A673 (cell line): ENCODE results near the gene PKP3. TPM values are rescaled to one million over a fixed set of nuclear protein-coding genes. Genes with fewer than 3 reads are reported as not detected.

Source experiments
- BruUV-seq: library from RNA; stranded (reverse); fragments of 400-500 nt; replicated peaks from 2 replicates; lab custom pipeline; 2021; lab: Mats Ljungman, UMichigan
- CTCF ChIA-PET: fragments of 300-600 bp; sonication (Branson Sonifier 250); formaldehyde crosslinking; loops from one replicate; lab custom pipeline; 2022; ENCODE audit warnings: antibody characterized with exemption; lab: Charles Lee
- POLR2A ChIA-PET: fragments of 300-600 bp; sonication (Branson Sonifier 250); formaldehyde crosslinking; loops from one replicate; lab custom pipeline; 2022; ENCODE audit warnings: antibody characterized with exemption; ENCODE audit not compliant: low non-redundant PET; lab: Charles Lee
- DNase-seq: peaks from one replicate; pipeline ENCODE4 v3.0.0-alpha.2; 2015; ENCODE audit warnings: low spot score
- H3K27ac ChIP-seq: fragments of 200-600 bp; sonication (generic); 2 replicates; pipeline ENCODE4 v1.5.1; 2016; ENCODE audit warnings: mixed run types, low read depth, mild to moderate bottlenecking, mixed read lengths, antibody characterized with exemption, low read length; ENCODE audit not compliant: poor library complexity, severe bottlenecking
- H3K27me3 ChIP-seq: fragments of 200-600 bp; sonication (generic); replicated peaks from 2 replicates; pipeline ENCODE4 v1.6.1; 2017; ENCODE audit warnings: mixed run types, low read depth, mild to moderate bottlenecking, mixed read lengths, antibody characterized with exemption, low read length; ENCODE audit not compliant: insufficient read depth, poor library complexity
- H3K36me3 ChIP-seq: fragments of 200-600 bp; sonication (generic); 2 replicates; pipeline ENCODE4 v1.6.1; 2016; ENCODE audit warnings: mixed run types, mild to moderate bottlenecking, mixed read lengths, antibody characterized with exemption, low read length; ENCODE audit not compliant: insufficient read depth, poor library complexity, severe bottlenecking
- H3K4me1 ChIP-seq: fragments of 200-600 bp; sonication (generic); 2 replicates; pipeline ENCODE4 v1.6.1; 2017; ENCODE audit warnings: mixed run types, mild to moderate bottlenecking, mixed read lengths, antibody characterized with exemption, low read length; ENCODE audit not compliant: insufficient read depth, poor library complexity, severe bottlenecking
- H3K4me3 ChIP-seq: fragments of 200-600 bp; sonication (generic); 2 replicates; pipeline ENCODE4 v1.5.1; 2016; ENCODE audit warnings: low read depth, mixed run types, mild to moderate bottlenecking, mixed read lengths, low read length; ENCODE audit not compliant: poor library complexity, severe bottlenecking
- H3K9me3 ChIP-seq: fragments of 200-600 bp; sonication (generic); 2 replicates; pipeline ENCODE4 v1.6.1; 2016; ENCODE audit warnings: mixed run types, low read depth, mild to moderate bottlenecking, mixed read lengths, antibody characterized with exemption, low read length; ENCODE audit not compliant: poor library complexity, severe bottlenecking
- EZH2 ChIP-seq: fragments of 200-600 bp; sonication (generic); IDR thresholded peaks from 2 replicates; pipeline ENCODE4 v1.6.1; 2017; ENCODE audit warnings: borderline replicate concordance, low read depth, mild to moderate bottlenecking, mixed read lengths, antibody characterized with exemption, low read length; ENCODE audit not compliant: poor library complexity, severe bottlenecking
- intact Hi-C: fragments of 100-400 bp; cut with micrococcal nuclease; formaldehyde crosslinking; loops from one replicate; pipeline ENCODE4 v1.10.0; 2022; ENCODE audit not compliant: unreplicated experiment
- total RNA-seq: library from RNA; stranded (reverse); gene quantifications from 2 replicates; pipeline ENCODE4 v1.2.3, GENCODE V29; 2021
- TF ChIP-seq, protein P1 (sequence below): fragments of 300-800, 200-600 bp; sonication (generic); conservative IDR thresholded peaks from 2 replicates; pipeline ENCODE4 v1.5.1; 2017; ENCODE audit warnings: low read depth, mild to moderate bottlenecking, antibody characterized with exemption, low read length, moderate library complexity, mixed read lengths

PKP3 gene
- total RNA-seq, 1 experiment from 2014 or later: not detected

DNA sequence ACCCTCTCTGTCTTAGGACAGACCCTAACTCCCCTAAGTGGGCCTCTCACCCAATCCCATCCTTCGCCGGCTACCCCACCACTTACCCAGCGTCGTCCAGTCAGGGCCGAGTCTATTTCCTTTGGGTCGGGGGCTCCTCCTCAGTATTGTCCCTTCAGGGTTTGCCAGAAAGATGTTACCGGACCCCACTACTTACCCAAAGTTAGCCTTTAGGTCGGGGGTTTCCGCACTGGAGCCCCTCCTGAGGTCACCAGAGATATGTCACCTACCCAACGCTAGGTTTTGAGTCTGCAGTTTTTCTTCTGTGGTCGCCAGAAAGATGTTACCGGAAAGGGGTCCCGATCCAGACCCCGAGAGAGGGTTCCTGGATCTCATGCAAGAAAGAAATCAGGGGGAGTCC, 42.6 kb upstream of the PKP3 start:
- H3K36me3 ChIP-seq: no peaks in the 10 kb centered on the region
- no peak for TF ChIP-seq EZH2
- TF ChIP-seq, protein P1, sequence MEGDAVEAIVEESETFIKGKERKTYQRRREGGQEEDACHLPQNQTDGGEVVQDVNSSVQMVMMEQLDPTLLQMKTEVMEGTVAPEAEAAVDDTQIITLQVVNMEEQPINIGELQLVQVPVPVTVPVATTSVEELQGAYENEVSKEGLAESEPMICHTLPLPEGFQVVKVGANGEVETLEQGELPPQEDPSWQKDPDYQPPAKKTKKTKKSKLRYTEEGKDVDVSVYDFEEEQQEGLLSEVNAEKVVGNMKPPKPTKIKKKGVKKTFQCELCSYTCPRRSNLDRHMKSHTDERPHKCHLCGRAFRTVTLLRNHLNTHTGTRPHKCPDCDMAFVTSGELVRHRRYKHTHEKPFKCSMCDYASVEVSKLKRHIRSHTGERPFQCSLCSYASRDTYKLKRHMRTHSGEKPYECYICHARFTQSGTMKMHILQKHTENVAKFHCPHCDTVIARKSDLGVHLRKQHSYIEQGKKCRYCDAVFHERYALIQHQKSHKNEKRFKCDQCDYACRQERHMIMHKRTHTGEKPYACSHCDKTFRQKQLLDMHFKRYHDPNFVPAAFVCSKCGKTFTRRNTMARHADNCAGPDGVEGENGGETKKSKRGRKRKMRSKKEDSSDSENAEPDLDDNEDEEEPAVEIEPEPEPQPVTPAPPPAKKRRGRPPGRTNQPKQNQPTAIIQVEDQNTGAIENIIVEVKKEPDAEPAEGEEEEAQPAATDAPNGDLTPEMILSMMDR: no peak
- H3K27ac ChIP-seq: no peak overlapping the region
- ChIA-PET CTCF (no interaction called here), POLR2A (no interaction called here)
- H3K27me3 ChIP-seq: no peaks in the 10 kb centered on the region
- no TSS peak for BruUV-seq
- no peak overlapping the region for H3K4me3 ChIP-seq
- H3K9me3 ChIP-seq: no peaks in the 10 kb centered on the region
- peaks cover 10% of the 10 kb centered on the region for H3K4me1 ChIP-seq
- DNase-seq: no peak
- intact Hi-C loops: loop anchor here (10.0 kb wide), 2 partner anchors 47 to 97 kb away; partner anchors contain the start of gene IFITM2

DNA sequence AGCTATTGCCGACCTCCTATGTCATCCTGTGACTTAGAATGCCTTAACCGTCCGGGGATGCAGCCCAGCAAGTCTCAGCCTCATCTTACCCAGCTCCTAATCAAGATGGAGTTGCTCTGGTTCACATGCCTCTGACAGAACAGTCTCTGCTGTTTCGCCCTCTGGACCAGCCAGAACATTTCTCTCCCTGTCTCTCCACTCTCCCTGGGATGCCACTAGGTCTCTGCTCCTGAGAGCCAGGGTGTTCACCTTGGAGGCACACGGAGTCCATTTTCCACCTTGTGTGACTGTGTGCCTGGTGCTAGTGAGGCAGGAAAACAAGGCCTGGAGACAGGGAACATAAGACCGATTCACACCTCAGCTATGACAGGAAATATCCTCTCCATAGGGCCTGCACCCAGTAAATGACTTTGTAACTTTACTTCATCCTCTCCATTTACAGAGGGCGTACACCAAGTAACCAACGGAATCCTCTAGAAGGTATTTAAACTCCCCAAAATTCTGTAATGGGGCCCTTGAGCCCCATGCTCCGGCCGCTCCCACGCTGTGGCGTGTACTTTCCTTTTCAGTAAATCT, 41.5 kb upstream of the PKP3 start:
- CTCF ChIA-PET: no interaction called here
- BruUV-seq: no TSS peak
- no peak overlapping the region for H3K4me3 ChIP-seq

DNA sequence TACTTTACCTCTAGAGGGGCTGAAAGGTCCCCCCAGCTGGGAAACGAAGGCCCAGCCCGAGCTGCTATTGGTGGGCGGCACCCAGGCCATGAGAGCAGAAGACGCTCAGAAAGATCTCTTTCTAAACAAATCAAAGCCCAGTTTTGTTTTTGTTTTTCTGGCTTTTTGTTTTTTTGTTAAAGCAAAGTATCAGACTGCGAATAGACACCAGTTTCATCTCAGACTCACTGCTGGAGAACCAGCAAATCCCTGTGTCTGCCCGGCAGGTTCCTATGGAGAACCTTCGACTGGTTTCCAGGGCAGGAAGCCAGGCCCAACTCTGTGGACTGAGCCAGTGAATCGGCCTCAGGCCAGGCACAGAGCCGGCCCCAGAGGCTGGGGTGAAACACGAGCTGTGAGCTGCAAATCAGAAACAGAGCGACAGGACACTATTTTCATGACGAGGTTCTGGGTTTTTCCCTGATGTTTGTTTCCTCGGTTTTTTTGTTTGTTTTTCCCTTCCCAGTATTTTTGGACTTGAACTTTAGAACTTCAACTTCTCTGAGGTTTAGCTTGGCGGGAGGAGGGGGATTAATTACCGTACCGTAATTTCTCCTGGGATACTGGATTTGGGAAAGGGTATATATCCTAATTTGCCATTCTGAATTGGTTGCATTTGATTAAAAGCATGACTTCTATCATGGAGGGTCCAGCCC, 40.7 kb upstream of the PKP3 start:
- DNase-seq: no peak
- ChIA-PET CTCF (no interaction called here), POLR2A (no interaction called here)
- Histone ChIP-seq H3K27me3 (no peaks in the 10 kb centered on the region), H3K9me3 (no peaks in the 10 kb centered on the region), H3K36me3 (no peaks in the 10 kb centered on the region), H3K4me1 (peaks cover 10% of the 10 kb centered on the region), H3K27ac (no peak overlapping the region), H3K4me3 (no peak overlapping the region)
- no TSS peak for BruUV-seq
- TF ChIP-seq, protein P1: no peak
- no peak for TF ChIP-seq EZH2
- intact Hi-C loops: loop anchor here (10.0 kb wide), 2 partner anchors 49 to 99 kb away; partner anchors contain the start of gene IFITM2

More for the DNA sequence above, 41.5 kb upstream of the PKP3 start:
- peaks cover 10% of the 10 kb centered on the region for H3K4me1 ChIP-seq
- H3K27ac ChIP-seq: no peak overlapping the region
- intact Hi-C loops: loop anchor here (10.0 kb wide), 2 partner anchors 48 to 98 kb away; partner anchors contain the start of gene IFITM2
- TF ChIP-seq EZH2: no peak
- TF ChIP-seq, protein P1: no peak
- H3K36me3 ChIP-seq: no peaks in the 10 kb centered on the region
- POLR2A ChIA-PET: no interaction called here
- no peaks in the 10 kb centered on the region for H3K27me3 ChIP-seq
- H3K9me3 ChIP-seq: no peaks in the 10 kb centered on the region
- DNase-seq: no peak
